K562 (cell line): ENCODE measurements around the gene CRELD2. TPM values are rescaled to one million over a fixed set of nuclear protein-coding genes. Genes with fewer than 3 reads are reported as not detected.

Experiments used
- ARID2 ChIP-seq: fragments of 450-650 bp; IDR thresholded peaks from 2 replicates; pipeline ENCODE4 v1.6.1; 2017; ENCODE audit warnings: antibody characterized with exemption, mild to moderate bottlenecking
- CTBP1 ChIP-seq: fragments of 450-650 bp; IDR thresholded peaks from 2 replicates; pipeline ENCODE4 v1.6.1; 2016; ENCODE audit warnings: borderline replicate concordance
- ESRRB ChIP-seq: fragments of 250-450 bp; sonication (Bioruptor Pico); IDR thresholded peaks from 2 replicates; pipeline ENCODE4 v1.5.0; 2020; ENCODE audit warnings: mild to moderate bottlenecking, moderate library complexity, borderline replicate concordance
- MNT ChIP-seq, 2 experiments: fragments of 450-650 bp; conservative IDR thresholded peaks; 2 replicates each; pipeline ENCODE4 v1.6.1; 2017; ENCODE audit warnings: mild to moderate bottlenecking in 2 of 2, moderate library complexity in 2 of 2
- OTX1 ChIP-seq: fragments of 450-650 bp; formaldehyde crosslinking; IDR thresholded peaks from 2 replicates; pipeline ENCODE4 v1.4.0; 2022; ENCODE audit warnings: mild to moderate bottlenecking
- RAD51 ChIP-seq: fragments of 450-650 bp; IDR thresholded peaks from 2 replicates; pipeline ENCODE4 v1.7.1; 2016; ENCODE audit warnings: low read depth, mild to moderate bottlenecking, borderline replicate concordance
- REST ChIP-seq, 2 experiments: fragments of 450-650 bp; formaldehyde crosslinking in 1 of 2; IDR thresholded peaks; 2 replicates each; pipeline versions ENCODE4 v1.4.0 to v1.6.1; 2014 to 2020; ENCODE audit warnings: mild to moderate bottlenecking in 2 of 2, borderline replicate concordance in 1 of 2, low read depth in 1 of 2
- polyA plus RNA-seq, 8 experiments: library from polyadenylated mRNA; depleted of rRNA in 4 of 8; stranded (reverse) in 5 of 8; unstranded in 3 of 8; fragments of >200 nt; fragmentation: Nextera tagmentation in 2 of 8; fragmentation: Illumina TruSeq in 1 of 8; extraction: Ambion mirVana in 2 of 8; extraction: Trizol in 1 of 8; gene quantifications; 2 replicates each; pipeline versions ENCODE4 v1.2.1 to v1.2.3, GENCODE V29; 2011 to 2014; ENCODE audit warnings: inconsistent platforms in 1 of 8, missing spikeins in 1 of 8
- total RNA-seq, 7 experiments: library from RNA; depleted of rRNA in 6 of 7; stranded (reverse); fragments of >200 nt in 6 of 7; fragmentation: Illumina TruSeq in 2 of 7; extraction: Trizol in 2 of 7; gene quantifications; 2 replicates each; pipeline versions ENCODE4 v1.2.1 to v1.2.3, GENCODE V29; 2011 to 2021; ENCODE audit warnings: low replicate concordance in 1 of 7
- TF ChIP-seq, protein P1 (sequence below): sonication (generic); formaldehyde crosslinking; IDR thresholded peaks from 2 replicates; pipeline ENCODE4 v1.8.0; 2022; ENCODE audit warnings: mild to moderate bottlenecking, missing genetic modification reagents
- TF ChIP-seq, protein P2 (sequence below): fragments of 450-650 bp; formaldehyde crosslinking; conservative IDR thresholded peaks from 2 replicates; pipeline ENCODE4 v1.4.0; 2022; ENCODE audit warnings: mild to moderate bottlenecking, missing genetic modification characterization

CRELD2 gene
- total and polyA plus RNA-seq, 9 of the 15 experiments (the other 6 are each of a cell fraction or from before 2014, with no cell fraction given): 0.96 to 25.3 (median 8.8) TPM

GRCh38 chr22:49930596-49931412, 12.4 kb downstream of the CRELD2 start (continued):
- TF ChIP-seq, protein P1, sequence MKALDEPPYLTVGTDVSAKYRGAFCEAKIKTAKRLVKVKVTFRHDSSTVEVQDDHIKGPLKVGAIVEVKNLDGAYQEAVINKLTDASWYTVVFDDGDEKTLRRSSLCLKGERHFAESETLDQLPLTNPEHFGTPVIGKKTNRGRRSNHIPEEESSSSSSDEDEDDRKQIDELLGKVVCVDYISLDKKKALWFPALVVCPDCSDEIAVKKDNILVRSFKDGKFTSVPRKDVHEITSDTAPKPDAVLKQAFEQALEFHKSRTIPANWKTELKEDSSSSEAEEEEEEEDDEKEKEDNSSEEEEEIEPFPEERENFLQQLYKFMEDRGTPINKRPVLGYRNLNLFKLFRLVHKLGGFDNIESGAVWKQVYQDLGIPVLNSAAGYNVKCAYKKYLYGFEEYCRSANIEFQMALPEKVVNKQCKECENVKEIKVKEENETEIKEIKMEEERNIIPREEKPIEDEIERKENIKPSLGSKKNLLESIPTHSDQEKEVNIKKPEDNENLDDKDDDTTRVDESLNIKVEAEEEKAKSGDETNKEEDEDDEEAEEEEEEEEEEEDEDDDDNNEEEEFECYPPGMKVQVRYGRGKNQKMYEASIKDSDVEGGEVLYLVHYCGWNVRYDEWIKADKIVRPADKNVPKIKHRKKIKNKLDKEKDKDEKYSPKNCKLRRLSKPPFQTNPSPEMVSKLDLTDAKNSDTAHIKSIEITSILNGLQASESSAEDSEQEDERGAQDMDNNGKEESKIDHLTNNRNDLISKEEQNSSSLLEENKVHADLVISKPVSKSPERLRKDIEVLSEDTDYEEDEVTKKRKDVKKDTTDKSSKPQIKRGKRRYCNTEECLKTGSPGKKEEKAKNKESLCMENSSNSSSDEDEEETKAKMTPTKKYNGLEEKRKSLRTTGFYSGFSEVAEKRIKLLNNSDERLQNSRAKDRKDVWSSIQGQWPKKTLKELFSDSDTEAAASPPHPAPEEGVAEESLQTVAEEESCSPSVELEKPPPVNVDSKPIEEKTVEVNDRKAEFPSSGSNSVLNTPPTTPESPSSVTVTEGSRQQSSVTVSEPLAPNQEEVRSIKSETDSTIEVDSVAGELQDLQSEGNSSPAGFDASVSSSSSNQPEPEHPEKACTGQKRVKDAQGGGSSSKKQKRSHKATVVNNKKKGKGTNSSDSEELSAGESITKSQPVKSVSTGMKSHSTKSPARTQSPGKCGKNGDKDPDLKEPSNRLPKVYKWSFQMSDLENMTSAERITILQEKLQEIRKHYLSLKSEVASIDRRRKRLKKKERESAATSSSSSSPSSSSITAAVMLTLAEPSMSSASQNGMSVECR: no peak
- TF ChIP-seq RAD51 (no peak), REST (IDR thresholded peaks at IDR 0.05; ENCODE audit: borderline replicate concordance) (peak; percentile 78), REST (CRISPR knock-in tag; IDR thresholded peaks at IDR 0.05; ENCODE audit: low read depth) (no peak), ARID2 (0 out of 2 replicates have a peak, but pooled peaks have one; percentile 14), CTBP1 (peak; percentile 57; the same call in 1 of the 2 replicates), MNT (conservative IDR thresholded peaks at IDR 0.05) (no peak), OTX1 (no peak), ESRRB (CRISPR knock-in tag) (no peak)
- TF ChIP-seq, protein P2, sequence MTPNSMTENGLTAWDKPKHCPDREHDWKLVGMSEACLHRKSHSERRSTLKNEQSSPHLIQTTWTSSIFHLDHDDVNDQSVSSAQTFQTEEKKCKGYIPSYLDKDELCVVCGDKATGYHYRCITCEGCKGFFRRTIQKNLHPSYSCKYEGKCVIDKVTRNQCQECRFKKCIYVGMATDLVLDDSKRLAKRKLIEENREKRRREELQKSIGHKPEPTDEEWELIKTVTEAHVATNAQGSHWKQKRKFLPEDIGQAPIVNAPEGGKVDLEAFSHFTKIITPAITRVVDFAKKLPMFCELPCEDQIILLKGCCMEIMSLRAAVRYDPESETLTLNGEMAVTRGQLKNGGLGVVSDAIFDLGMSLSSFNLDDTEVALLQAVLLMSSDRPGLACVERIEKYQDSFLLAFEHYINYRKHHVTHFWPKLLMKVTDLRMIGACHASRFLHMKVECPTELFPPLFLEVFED: no peak
